HepG2 (cell line): Measurements from ENCODE around the gene DHRS13. TPM values are rescaled to one million over a fixed set of nuclear protein-coding genes. Genes with fewer than 3 reads are reported as not detected.

Experiments used
- AGO1 ChIP-seq: fragments of 200-400 bp; formaldehyde crosslinking; IDR thresholded peaks from 2 replicates; pipeline ENCODE4 v1.6.1; 2017; ENCODE audit warnings: mild to moderate bottlenecking, low read depth, low read length, moderate library complexity; ENCODE audit not compliant: poor library complexity, severe bottlenecking
- AGO2 ChIP-seq: fragments of 200-400 bp; formaldehyde crosslinking; optimal IDR thresholded peaks from 2 replicates; pipeline ENCODE3; 2017; ENCODE audit warnings: mild to moderate bottlenecking, low read depth, low read length, moderate library complexity
- ARNTL ChIP-seq: sonication (generic); formaldehyde crosslinking; IDR thresholded peaks from 2 replicates; pipeline ENCODE4 v1.4.0; 2020; ENCODE audit warnings: mild to moderate bottlenecking, missing genetic modification reagents
- BRCA1 ChIP-seq: sonication (generic); formaldehyde crosslinking; IDR thresholded peaks from 2 replicates; pipeline ENCODE4 v1.4.0; 2020; ENCODE audit warnings: missing genetic modification reagents
- DMAP1 ChIP-seq: IDR thresholded peaks from 2 replicates; pipeline ENCODE4 v1.6.1; 2016
- HDAC1 ChIP-seq: sonication (generic); formaldehyde crosslinking; IDR thresholded peaks from 2 replicates; pipeline ENCODE4 v1.5.1; 2020; ENCODE audit warnings: mild to moderate bottlenecking, missing genetic modification reagents
- HMGXB3 ChIP-seq: sonication (generic); formaldehyde crosslinking; IDR thresholded peaks from 2 replicates; pipeline ENCODE4 v1.4.0; 2020; ENCODE audit warnings: missing genetic modification reagents, borderline replicate concordance
- KDM4B ChIP-seq: sonication (generic); formaldehyde crosslinking; IDR thresholded peaks from 2 replicates; pipeline ENCODE4 v1.4.0; 2020; ENCODE audit warnings: missing genetic modification reagents
- MEF2D ChIP-seq: sonication (generic); formaldehyde crosslinking; IDR thresholded peaks from 2 replicates; pipeline ENCODE4 v1.5.1; 2020; ENCODE audit warnings: mild to moderate bottlenecking, missing genetic modification reagents
- PAX8 ChIP-seq: sonication (generic); formaldehyde crosslinking; IDR thresholded peaks from 2 replicates; pipeline ENCODE4 v1.8.0; 2022; ENCODE audit warnings: mild to moderate bottlenecking, missing genetic modification reagents, borderline replicate concordance
- RXRA ChIP-seq: sonication (generic); formaldehyde crosslinking; IDR thresholded peaks from 2 replicates; pipeline ENCODE4 v1.5.1; 2020; ENCODE audit warnings: missing genetic modification reagents
- SAP130 ChIP-seq: IDR thresholded peaks from 2 replicates; pipeline ENCODE4 v1.6.1; 2016; ENCODE audit warnings: low read depth
- SMARCC2 ChIP-seq: fragments of 450-650 bp; IDR thresholded peaks from 2 replicates; pipeline ENCODE4 v1.6.1; 2017; ENCODE audit warnings: antibody characterized with exemption, mild to moderate bottlenecking
- THAP11 ChIP-seq: IDR thresholded peaks from 2 replicates; pipeline ENCODE4 v1.6.1; 2016; ENCODE audit warnings: missing biosample characterization, missing genetic modification reagents
- ZBTB25 ChIP-seq: IDR thresholded peaks from 2 replicates; pipeline ENCODE4 v1.6.1; 2018; ENCODE audit warnings: missing genetic modification reagents
- ZKSCAN8 ChIP-seq: IDR thresholded peaks from 2 replicates; pipeline ENCODE4 v1.6.1; 2016; ENCODE audit warnings: borderline replicate concordance, missing genetic modification reagents, missing compliant biosample characterization
- ZNF136 ChIP-seq: sonication (generic); formaldehyde crosslinking; IDR thresholded peaks from 2 replicates; pipeline ENCODE4 v1.8.1; 2022; ENCODE audit warnings: low read depth, mild to moderate bottlenecking, moderate library complexity, missing genetic modification reagents
- ZNF354B ChIP-seq: sonication (generic); formaldehyde crosslinking; IDR thresholded peaks from 2 replicates; pipeline ENCODE4 v1.8.0; 2022; ENCODE audit warnings: mild to moderate bottlenecking, missing genetic modification reagents
- ZNF563 ChIP-seq: sonication (generic); formaldehyde crosslinking; IDR thresholded peaks from 2 replicates; pipeline ENCODE4 v1.8.0; 2022; ENCODE audit warnings: mild to moderate bottlenecking, moderate library complexity, missing genetic modification reagents
- ZNF740 ChIP-seq: sonication (generic); formaldehyde crosslinking; IDR thresholded peaks from 2 replicates; pipeline ENCODE4 v1.4.0; 2020; ENCODE audit warnings: missing genetic modification reagents
- ZNF770 ChIP-seq: sonication (generic); formaldehyde crosslinking; IDR thresholded peaks from 2 replicates; pipeline ENCODE4 v1.5.0; 2020; ENCODE audit warnings: mild to moderate bottlenecking, missing genetic modification reagents
- polyA plus RNA-seq, 8 experiments: library from polyadenylated mRNA; depleted of rRNA in 3 of 8; stranded (reverse) in 7 of 8; unstranded in 1 of 8; fragments of >200 nt; fragmentation: Illumina TruSeq in 4 of 8; extraction: Trizol in 4 of 8; gene quantifications; 2 replicates each; pipeline versions ENCODE4 v1.2.1 to v1.2.3, GENCODE V29; 2011 to 2016; ENCODE audit warnings: low read depth in 4 of 8, missing spikeins in 1 of 8, mixed read lengths in 1 of 8; ENCODE audit not compliant: insufficient read depth in 1 of 8
- total RNA-seq, 5 experiments: library from RNA; depleted of rRNA; stranded (reverse); fragments of >200 nt; fragmentation: Illumina TruSeq; extraction: Trizol; gene quantifications; 2 replicates each; pipeline ENCODE4 v1.2.3, GENCODE V29; 2016; ENCODE audit warnings: low read depth in 1 of 5

The DHRS13 gene
- total and polyA plus RNA-seq, 2 of the 13 experiments (the other 11 are each of a cell fraction or from before 2014, with no cell fraction given): 11.8 to 12.6 TPM

GRCh38 chr17:28896884-28897768, 5.8 kb downstream of the DHRS13 start, which contains the start of gene FLOT2 (continued):
- TF ChIP-seq HMGXB3 (CRISPR knock-in tag): 0 out of 2 replicates have a peak, but pooled peaks have one; percentile 18
- 0 out of 2 replicates have a peak, but pooled peaks have one; percentile 27 for TF ChIP-seq ARNTL
- TF ChIP-seq ZNF563: peak; percentile 91
- TF ChIP-seq ZKSCAN8 (CRISPR knock-in tag): no peak
- TF ChIP-seq ZNF354B: no peak
- 0 out of 2 replicates have a peak, but pooled peaks have one; percentile 38 for TF ChIP-seq MEF2D (CRISPR knock-in tag)
- TF ChIP-seq ZBTB25 (CRISPR knock-in tag): 0 out of 2 replicates have a peak, but pooled peaks have one; percentile 24
- no peak for TF ChIP-seq SMARCC2
- no peak for TF ChIP-seq ZNF136 (CRISPR knock-in tag)
- peak; percentile 94 for TF ChIP-seq AGO1
- TF ChIP-seq HDAC1: peak; percentile 78
- peak; percentile 67 for TF ChIP-seq SAP130 (CRISPR knock-in tag)
- 0 out of 2 replicates have a peak, but pooled peaks have one; percentile 13 for TF ChIP-seq BRCA1 (CRISPR knock-in tag)
- TF ChIP-seq ZNF740: 0 out of 2 replicates have a peak, but pooled peaks have one; percentile 18
- no peak for TF ChIP-seq KDM4B
- TF ChIP-seq RXRA: peak; percentile 63
- no peak for TF ChIP-seq PAX8 (CRISPR knock-in tag)
- peak; percentile 60; the same call in 1 of the 2 replicates for TF ChIP-seq ZNF770 (CRISPR knock-in tag)
- TF ChIP-seq AGO2: peak; percentile 98
- peak; percentile 44; the same call in 1 of the 2 replicates for TF ChIP-seq DMAP1 (CRISPR knock-in tag)
- peak; percentile 57 for TF ChIP-seq THAP11
